GM08714 (cell line): ENCODE results near the gene HOTAIR.

ENCODE experiments used
- H3K4me3 ChIP-seq: fragments of 200-500 bp; sonication (Bioruptor generic); 2 replicates; pipeline ENCODE4 v1.5.1; 2014; ENCODE audit warnings: mild to moderate bottlenecking, low read length, inconsistent platforms
- ZNF274 ChIP-seq: IDR thresholded peaks from 2 replicates; pipeline ENCODE4 v1.6.1; 2012; ENCODE audit warnings: mild to moderate bottlenecking, low read depth, low read length

The HOTAIR gene

DNA sequence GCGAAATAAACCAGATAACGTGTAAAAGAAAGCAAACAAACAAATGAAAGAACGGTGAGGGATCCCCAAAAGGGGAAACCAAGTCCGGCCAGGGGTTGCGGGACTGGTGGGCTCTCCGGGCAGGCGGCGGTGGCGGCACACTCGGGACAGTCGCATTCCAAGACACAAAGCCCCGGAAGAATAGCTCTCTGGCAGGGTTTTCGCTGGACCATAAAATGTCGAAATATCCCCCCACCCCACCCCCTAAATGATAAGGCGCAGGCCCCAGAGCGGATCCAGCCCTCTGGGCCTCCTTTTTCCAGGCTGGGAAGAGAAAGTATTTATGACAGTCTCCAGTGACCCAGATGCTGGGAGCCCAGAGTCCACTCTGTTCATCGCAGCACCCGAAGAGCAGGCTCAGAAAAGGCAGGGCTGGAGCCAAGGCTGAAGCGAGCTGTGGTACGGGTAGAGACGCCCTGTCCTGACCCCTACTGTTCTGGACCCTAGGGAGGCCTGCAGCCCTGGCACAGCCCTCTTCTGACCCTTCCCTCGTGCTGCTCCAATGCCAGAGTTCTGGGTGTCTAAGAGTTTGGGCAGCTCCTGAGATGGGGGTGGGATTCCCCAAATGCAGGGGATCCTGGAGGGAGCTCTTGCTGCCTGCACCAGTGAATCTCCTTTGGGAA lies 31.9 kb upstream of the HOTAIR start:
- no peak overlapping the region; the same call in 1 of the 2 replicates for H3K4me3 ChIP-seq
- TF ChIP-seq ZNF274 = no peak

DNA sequence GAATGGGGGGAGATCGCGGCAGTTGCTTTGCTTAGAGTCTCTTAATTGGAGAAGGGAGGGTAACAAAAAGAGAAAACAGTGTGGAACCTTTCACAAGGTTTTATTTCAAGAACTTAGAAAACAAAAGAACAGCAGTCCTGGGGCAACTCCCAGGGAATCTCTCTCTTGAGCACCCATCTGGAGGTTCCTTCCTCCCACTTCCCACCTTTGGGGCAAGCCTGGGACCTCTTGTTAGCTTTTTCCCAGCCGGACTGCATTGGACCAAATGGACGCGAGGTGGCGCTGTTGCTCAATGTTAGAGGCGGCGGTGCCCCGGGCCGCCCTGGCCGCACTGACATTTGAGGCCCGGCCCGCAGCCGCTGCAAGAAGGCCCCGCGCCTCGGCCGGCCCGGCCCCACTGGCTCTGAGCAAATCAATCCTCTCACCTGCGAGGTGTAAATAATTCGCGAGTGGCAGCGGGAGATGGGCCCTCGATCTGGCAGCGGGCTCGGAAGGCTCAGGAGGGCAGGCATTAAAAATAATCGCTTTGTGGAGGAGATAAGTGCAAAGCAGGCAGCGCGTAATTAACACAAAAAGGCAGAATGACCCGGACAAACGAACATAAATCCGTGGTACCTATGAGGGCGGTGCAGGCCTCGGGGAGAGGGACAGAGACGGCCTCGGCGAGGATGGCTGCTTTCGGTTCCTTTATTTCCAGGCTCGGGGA lies 31.3 kb upstream of the HOTAIR start:
- H3K4me3 ChIP-seq = peak overlapping the region; percentile 1; the same call in 1 of the 2 replicates
- TF ChIP-seq ZNF274 = no peak

DNA sequence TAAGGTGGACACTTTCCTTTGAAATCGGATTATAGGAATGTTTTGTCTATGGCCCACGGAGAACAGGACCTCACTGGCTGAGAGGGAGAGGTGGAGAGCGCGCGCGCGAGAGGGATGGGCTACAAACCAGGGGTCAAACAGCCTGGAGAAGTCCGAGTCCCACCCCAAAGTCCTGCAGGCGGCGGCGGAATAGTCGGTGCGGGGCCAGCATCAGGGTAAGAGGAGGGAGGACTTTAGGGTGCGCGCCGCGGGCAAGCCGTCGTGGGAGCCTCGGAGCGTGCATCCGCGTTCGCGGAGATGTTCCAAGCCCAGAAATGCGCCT lies 30.7 kb upstream of the HOTAIR start:
- TF ChIP-seq ZNF274 = no peak
- no peak overlapping the region for H3K4me3 ChIP-seq

DNA sequence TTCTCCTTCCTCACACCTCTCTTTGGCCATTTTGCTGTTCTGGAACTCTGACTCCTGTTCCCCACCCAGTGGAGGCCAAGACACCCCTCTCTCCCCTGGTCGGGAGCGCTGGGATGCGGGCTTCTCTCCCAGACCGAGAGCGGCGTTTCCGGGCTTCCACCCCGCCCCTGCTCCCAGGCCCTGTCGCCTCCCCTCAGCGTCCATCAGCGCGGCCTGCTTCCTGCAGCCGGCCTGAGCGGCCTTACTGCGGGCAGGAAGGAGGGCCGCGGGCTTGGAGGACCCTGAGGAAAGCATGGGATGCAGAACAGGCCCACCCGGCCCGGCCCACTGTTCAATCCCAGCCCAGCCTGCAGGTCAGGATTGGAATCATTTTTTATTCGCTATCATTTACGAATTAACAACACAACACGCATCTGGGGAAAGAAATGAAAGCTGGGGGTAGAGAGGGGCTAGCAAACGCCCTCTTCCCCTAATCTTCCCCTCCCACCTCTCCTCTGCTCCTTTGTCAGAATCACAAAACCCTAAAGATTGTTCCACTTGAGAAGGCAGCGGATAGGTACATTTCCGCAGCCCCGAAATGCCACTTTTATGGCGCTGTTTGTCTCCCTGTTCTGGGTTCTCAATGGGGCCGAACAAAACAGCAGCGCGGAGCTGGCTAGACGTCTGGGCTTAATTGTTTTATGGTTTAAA lies 30.2 kb upstream of the HOTAIR start:
- no peak for TF ChIP-seq ZNF274
- H3K4me3 ChIP-seq = no peak overlapping the region

DNA sequence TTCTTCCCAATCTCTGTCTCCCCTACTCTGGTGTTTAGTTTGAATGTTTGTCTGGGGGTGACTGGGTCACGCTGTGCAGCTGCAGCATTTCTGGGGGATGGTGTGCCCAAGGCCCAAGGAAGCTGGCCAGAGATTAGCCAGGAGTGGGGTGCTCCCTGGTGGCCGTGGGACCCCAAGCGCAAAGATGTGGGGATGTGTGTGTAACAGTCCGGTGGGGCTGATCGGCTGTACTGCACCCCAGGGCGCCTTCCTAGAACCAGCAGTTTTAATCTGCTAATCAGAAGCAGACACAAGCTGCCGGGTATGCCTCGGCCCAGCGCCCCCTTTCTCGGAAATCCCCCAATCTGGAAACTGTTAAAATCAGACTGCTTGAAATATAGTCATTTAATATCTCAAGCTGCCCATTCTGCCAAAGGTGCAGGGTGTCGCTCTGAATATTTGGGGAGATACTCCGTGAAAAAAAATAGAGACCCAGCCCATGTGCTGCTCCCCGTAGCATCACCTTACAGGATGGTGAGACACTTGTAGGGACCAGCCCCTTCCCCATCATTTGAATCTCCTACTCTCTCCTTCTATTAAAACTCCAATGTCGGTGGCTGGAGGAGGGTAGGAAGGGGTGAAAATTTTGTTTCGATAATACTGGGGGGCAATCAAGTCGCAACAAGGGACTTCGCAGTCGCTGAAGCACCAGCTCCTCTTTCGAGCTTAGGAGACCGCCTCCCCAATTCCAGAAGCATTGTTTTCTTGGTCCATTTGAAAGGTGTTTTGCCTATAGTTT lies 29.5 kb upstream of the HOTAIR start:
- no peak overlapping the region for H3K4me3 ChIP-seq

DNA sequence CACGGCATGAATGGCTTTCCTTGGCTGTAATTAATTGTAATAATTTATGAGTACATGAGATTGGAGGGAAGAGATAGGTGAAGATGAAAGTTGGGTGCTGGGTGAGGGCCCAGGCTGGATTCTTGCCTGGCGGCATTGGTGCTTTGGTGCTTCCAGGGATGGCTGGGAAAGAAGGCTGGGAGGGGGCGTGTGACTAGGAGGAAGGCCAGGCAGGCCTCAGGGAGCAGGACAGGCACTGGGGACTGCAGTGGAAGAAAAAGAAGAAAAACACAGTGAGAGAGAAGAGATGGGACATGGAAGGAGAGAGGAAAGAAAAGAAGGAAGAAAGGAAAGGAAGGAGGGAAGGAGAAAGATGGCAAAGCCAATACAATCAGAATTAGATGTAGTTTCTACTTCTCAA lies 28.9 kb upstream of the HOTAIR start:
- no peak for TF ChIP-seq ZNF274
- no peak overlapping the region for H3K4me3 ChIP-seq

More for the DNA sequence above, 29.5 kb upstream of the HOTAIR start:
- no peak for TF ChIP-seq ZNF274

DNA sequence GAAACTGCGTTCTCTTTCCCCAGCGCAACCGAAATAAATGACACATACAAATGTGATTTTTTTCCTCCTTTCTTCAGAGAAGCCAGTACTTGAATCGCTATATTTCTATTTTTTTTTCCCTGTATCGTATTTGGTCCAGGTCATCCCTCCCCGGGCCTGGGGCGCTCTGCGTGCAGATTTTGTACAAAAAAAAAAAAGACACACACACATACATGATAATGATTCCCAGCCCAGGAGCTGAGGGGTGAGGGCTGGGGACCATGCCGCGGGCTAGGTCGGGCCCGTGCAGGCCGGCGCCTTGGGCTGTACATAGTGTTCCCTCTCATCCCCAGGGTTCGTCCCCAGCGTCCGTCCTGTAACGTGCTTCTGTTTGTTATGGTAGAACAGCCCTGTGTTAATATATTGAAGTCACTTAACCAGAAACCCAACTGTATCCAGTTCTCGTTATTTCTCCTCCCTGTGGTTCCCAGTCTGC lies 28.2 kb upstream of the HOTAIR start:
- TF ChIP-seq ZNF274 = no peak
- no peak overlapping the region for H3K4me3 ChIP-seq

DNA sequence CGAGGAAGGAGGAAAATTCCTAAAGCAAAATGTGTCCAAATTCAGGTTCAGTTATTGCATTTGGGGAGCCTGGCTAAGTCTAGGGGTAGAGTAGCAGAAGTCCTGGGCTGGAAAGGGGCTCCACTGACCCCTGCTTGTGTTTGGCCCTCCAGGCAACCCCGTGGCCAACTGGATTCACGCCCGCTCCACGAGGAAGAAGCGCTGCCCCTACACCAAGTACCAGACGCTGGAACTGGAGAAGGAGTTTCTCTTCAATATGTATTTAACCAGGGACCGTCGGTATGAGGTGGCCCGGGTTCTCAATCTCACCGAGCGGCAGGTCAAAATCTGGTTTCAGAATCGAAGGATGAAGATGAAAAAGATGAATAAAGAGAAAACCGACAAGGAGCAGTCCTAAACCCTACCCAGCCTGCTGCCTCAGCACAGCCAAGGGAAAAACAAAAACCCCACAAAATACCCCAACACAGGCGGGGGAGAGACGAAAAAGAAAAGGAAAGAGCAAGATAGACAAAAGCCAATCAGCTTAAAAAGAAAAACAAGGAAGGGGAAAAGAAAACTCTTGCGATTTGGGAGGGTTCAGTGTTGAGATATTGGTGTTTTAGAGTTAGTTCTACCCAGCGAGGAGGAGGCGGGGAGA lies 27.6 kb upstream of the HOTAIR start:
- TF ChIP-seq ZNF274 = no peak
- H3K4me3 ChIP-seq = no peak overlapping the region

DNA sequence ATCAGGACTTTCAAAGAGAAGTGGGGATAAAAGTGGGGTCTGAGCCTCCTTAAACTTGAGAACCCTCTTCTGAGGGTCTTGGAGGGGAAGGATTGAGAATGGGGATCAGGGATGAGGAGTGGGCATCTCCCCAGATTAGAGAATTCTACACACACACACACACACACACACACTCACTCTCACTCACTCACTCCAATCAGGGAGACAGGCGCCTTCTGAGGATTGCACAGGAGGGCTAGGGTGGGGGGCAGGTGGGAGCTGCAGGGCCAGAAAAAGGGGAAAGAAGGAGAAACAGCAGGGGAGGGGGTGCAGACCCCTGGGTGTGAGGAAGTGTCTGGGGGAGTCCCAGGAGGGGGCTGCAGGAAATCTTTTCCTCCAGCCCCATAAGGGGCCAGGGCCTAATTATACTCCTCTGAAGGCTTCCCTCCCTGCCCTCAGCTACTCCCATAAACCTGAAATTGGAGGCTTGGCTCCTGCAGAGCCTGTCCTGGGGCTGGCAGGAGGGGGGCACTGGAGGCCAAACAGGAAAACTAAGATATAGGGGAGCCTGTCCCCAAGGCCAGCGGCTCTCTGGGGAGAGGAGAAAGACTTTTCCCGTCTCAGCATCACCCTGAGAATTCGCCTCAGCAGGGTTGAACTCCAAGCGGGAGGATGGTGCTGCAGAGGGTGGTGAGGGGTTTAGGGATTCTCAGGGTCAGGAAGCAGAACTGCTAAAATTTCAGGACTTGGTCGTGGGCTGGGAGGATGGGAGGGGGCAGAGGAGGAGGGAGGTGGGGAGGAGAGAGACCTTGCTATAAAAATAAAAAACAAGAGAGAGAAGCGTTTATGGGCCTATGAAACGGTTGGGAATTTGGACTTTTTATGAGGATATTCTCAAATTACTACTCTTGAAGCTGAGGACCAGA lies 26.8 kb upstream of the HOTAIR start:
- no peak for TF ChIP-seq ZNF274
- H3K4me3 ChIP-seq = no peak overlapping the region

DNA sequence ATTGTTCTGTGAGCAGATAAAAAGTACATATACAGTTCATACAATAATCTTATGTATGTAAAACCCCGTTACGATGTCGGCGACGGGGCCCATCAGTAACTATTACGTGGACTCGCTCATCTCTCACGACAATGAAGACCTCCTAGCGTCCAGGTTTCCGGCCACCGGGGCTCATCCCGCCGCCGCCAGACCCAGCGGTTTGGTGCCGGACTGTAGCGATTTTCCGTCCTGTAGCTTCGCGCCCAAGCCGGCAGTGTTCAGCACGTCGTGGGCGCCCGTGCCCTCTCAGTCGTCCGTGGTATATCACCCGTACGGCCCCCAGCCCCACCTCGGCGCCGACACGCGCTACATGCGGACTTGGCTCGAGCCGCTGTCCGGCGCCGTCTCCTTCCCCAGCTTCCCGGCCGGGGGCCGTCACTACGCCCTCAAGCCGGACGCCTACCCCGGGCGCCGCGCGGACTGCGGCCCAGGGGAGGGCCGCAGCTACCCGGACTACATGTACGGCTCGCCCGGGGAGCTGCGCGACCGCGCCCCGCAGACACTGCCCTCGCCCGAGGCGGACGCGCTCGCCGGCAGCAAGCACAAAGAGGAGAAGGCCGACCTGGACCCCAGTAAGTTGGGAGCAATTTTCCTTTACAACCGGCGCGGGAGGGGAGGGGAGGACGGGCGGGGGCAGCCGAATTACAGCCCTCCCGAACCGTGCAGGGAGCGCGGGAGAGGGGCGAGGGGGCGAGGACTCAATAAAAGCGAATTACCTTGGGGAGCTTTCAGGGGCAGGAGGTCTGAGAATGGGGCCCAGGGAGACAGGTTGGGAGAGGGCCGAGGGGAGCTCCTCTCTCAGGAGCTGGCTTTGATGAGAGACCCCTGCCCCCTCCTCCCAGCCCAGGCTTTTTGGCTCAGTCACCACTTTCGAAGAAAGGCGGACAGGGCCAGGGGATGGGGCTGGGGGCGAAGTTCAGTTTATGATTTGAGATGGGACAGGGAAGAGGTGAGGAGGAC lies 25.7 kb upstream of the HOTAIR start, which contains the start of gene HOXC9:
TSS of gene HOXC9 (plus strand) at position 46 of the 999 bp plus-strand sequence. CDS start at position 74, 28 bp downstream.
- peak within 1 kb of the TSS; percentile 8; the same call in 1 of the 2 replicates for H3K4me3 ChIP-seq
- TF ChIP-seq ZNF274 = no peak

DNA sequence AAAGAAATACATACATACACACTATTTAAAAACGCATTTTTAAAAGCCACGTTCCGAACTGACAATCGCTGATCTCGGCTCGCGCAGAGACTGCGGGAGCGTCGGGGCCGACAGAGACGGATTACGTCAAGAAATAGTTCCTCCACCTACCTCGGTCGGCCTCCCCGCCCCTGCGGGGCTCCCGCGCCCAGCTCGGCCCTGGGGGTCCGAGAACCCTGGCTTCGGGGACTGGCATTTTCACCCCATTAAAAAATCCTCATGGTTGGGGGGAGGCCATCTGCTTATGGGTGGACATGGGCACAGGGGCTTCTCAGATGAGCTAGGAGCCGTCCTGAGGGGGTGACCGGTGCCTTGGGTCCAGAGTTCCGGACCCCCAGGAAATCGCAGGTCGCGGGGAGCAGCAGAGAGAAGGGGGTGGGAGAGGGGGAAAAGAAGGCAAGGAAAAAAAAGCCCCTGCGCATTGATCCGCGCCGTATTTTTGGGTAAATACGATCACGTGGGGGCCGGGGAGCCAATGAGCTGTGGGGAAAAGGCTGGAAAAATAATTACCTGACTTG lies 24.9 kb upstream of the HOTAIR start:
- TF ChIP-seq ZNF274 = no peak
- peak overlapping the region; percentile 8; the same call in 1 of the 2 replicates for H3K4me3 ChIP-seq

DNA sequence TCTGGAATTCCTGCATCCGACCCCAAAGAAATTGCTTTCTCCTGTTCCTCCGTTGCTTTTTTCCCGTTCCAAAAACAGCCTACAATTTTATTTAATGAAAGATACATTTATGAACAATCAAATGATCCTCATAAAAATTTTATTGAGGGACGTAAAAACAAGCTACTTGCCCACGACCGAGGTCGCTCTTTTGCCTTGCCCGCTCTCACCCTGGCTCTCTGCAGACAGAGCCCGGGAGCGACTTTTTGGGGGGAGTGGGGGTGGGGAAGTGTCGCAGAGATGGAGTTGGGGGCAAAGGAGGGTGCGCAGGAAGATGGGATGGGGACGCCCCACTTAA lies 24.1 kb upstream of the HOTAIR start:
- no peak for TF ChIP-seq ZNF274
- no peak overlapping the region for H3K4me3 ChIP-seq
